LNCaP clone FGC (cell line): ENCODE data around the gene SPPL3.

Experiments
- DNase-seq: peaks from one replicate; pipeline ENCODE4 v3.0.0-alpha.2; 2011; ENCODE audit warnings: low read depth
- H3K4me3 ChIP-seq: 2 replicates; pipeline ENCODE4 v1.5.1; 2011; ENCODE audit warnings: mild to moderate bottlenecking, low read depth, low read length, control low read depth
- TF ChIP-seq, protein P1 (sequence below): IDR thresholded peaks from 2 replicates; pipeline ENCODE4 v1.5.1; 2012; ENCODE audit warnings: mild to moderate bottlenecking; ENCODE audit not compliant: control insufficient read depth, insufficient read depth; ENCODE audit errors: extremely low read depth

The SPPL3 gene

DNA sequence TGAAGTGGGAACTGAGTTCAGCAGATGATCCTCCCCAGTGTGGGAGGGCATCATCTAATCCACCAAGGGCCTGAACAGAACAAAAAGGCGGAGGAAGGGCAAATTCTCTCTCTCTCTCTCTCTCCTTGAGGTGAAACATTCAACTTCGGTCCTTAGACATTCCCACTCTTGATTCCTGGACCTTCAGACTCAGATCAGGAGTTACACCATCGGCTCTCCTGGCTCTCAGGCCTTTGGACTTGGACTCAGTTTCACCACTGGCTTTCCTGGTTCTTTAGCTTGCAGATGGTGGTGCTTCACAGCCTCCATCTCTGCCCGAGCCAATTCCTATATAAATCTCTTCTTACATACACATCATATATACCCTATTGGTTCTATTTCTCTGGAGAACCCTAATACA lies 73.2 kb downstream of the SPPL3 start:
- TF ChIP-seq, protein P1, sequence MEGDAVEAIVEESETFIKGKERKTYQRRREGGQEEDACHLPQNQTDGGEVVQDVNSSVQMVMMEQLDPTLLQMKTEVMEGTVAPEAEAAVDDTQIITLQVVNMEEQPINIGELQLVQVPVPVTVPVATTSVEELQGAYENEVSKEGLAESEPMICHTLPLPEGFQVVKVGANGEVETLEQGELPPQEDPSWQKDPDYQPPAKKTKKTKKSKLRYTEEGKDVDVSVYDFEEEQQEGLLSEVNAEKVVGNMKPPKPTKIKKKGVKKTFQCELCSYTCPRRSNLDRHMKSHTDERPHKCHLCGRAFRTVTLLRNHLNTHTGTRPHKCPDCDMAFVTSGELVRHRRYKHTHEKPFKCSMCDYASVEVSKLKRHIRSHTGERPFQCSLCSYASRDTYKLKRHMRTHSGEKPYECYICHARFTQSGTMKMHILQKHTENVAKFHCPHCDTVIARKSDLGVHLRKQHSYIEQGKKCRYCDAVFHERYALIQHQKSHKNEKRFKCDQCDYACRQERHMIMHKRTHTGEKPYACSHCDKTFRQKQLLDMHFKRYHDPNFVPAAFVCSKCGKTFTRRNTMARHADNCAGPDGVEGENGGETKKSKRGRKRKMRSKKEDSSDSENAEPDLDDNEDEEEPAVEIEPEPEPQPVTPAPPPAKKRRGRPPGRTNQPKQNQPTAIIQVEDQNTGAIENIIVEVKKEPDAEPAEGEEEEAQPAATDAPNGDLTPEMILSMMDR = no peak
- no peak overlapping the region for H3K4me3 ChIP-seq
- DNase-seq = no peak

GRCh38 chr12:120830052-120830940 lies 73.9 kb downstream of the SPPL3 start:
- DNase-seq = no peak
- TF ChIP-seq, protein P1 = no peak
- no peak overlapping the region for H3K4me3 ChIP-seq

- no peak overlapping the region for H3K4me3 ChIP-seq
- no peak for DNase-seq
- TF ChIP-seq, protein P1 = no peak
Observed at GRCh38 chr12:120826335-120826734, 77.8 kb downstream of the SPPL3 start.

GRCh38 chr12:120825337-120825736 lies 78.8 kb downstream of the SPPL3 start:
- DNase-seq = no peak
- no peak overlapping the region for H3K4me3 ChIP-seq
- TF ChIP-seq, protein P1 = no peak

GRCh38 chr12:120822832-120823503 lies 81.2 kb downstream of the SPPL3 start:
- H3K4me3 ChIP-seq = no peak overlapping the region
- DNase-seq = no peak
- TF ChIP-seq, protein P1 = no peak

GRCh38 chr12:120821878-120822277 lies 82.3 kb downstream of the SPPL3 start:
- no peak for DNase-seq
- H3K4me3 ChIP-seq = no peak overlapping the region
- TF ChIP-seq, protein P1 = no peak
